Bone marrow (tissue), 2 donors: ENCODE results near the gene TOR1B.
A peak's percentile ranks its signal among the peaks of the same experiment; 100 is the strongest.
"Not testable (repeated sequence)": the region's sequence is repeated elsewhere in the genome, so short reads cannot be mapped to it uniquely, and the experiment has no call there.

ENCODE experiments used
- DNase-seq, 2 donors: peaks; one replicate each; lab custom pipeline; 2025; lab: John Stamatoyannopoulos, UW

The TOR1B gene

GRCh38 chr9:129776566-129776937 is 26.4 kb upstream of the TOR1B start:
- no peak for DNase-seq

- peak; percentile 63 to 85 for DNase-seq
Measured at GRCh38 chr9:129776938-129777768, 25.8 kb upstream of the TOR1B start.

DNA sequence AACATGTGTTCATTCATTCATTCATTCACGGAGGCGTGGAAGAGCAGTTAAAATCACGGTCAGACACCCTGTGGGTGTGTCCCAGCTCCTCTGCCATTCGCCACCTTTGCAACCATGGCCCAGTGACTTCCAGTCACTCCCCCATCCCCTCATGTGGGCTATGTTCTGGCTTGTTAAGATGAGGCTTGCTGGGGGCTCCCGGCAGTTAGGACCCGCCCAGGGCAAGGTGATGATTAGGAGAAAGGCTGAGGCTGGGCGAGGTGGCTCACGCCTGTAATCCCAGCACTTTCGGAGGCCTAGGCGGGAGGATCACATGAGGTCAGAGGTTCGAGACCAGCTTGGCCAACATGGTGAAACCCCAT is 25.2 kb upstream of the TOR1B start:
- peak in 1 of 2 donors; percentile 51 for DNase-seq

- no peak for DNase-seq
Measured at GRCh38 chr9:129778469-129778868, 24.5 kb upstream of the TOR1B start.

GRCh38 chr9:129779560-129780190 is 23.3 kb upstream of the TOR1B start:
- no peak for DNase-seq

DNA sequence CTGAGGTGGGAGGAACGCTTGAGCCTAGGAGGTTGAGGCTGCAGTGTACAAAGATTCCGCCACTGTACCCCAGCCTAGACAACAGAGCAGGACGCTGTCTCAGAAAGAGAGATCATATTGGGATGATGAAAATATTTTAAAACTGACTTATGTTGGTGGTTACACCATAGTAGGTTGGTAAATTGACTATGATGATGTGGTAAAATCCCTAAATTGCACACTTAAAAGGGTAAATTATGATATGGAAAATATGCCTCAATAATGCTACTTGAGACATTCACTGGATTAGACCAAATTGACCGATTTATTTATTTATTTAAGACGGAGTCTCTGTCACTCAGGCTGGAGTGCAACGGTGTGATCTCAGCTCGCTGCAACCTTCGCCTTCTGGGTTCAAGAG is 21.9 kb upstream of the TOR1B start:
- no peak for DNase-seq

DNA sequence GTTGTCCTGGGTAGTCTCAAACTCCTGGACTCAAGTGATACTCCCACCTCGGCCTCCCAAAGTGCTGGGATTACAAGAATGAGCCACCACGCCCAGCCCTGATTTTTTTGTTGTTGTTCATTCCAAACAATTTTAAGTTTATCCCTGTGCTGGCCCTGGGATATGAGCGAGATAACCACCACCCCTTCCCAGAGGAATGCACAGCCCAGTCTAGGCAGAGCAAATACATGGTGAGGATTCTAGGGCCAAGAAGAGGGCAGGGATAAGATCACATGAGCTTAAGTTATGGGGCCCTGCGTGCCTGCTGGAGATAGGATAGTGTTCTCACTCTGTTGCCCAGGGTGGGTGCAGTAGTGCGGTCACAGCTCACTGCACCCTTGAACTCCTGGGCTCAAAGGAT is 21.0 kb upstream of the TOR1B start:
- DNase-seq: no peak

DNA sequence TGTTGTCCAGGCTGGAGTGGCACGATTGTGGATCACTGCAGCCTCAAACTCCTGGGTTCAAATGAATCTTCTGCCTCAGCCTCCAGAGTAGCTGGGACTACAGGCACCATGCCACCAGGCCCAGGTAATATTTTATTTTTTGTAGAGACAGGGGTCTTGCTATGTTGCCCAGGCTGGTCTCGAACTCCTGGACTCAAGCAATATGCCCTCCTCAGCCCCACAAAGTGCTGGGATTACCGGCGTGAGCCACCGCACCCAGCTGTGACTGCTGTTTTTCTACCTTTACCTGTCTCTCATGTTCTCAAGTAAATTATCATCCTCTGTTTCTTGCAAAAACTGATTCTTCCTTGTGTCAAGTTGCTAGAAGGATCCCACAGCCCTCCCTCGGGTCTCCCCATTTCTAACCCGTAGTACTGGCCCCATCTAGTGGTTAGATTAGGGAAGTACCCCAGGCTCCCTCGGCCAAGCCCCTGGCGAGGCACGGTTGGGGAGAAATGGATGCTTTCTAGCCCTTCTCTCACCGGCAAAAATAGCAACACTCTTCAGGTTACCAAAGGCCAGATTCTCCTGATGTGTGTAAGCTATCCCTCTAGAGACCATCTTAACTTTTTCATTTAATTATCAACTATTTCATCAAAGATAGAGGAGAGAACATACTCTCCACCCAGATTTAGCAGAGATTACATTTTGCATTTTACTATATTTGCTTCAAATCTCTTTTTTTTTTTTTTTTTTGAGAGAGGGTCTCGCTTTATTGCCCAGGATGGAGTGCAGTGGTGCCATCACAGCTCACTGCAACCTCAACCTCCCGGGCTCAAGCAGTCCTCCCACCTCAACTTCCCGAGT is 19.2 kb upstream of the TOR1B start:
- DNase-seq: peak; percentile 30 to 64

GRCh38 chr9:129784970-129785369 is 18.0 kb upstream of the TOR1B start:
- DNase-seq: not testable (repeated sequence)

DNA sequence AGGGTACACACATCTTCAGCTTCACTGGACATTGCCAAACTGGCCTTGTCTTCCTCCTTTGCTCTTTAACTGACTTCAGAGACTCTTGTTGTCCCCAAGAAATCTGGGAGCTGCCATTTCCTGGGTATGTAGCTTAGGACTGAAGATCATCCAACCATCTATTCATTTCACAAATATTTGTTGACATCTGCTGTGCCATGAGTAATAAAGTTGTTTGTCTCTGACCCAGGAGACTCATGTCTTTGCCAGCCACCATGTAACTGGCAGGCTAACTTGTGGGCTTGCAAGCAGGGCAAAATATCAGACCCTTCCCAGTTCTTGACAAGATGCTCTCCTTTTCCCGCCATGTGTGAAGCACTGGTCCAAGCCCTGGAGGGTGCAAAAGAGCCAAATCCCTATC is 17.1 kb upstream of the TOR1B start:
- no peak for DNase-seq

GRCh38 chr9:129786481-129786880 is 16.5 kb upstream of the TOR1B start:
- DNase-seq: no peak

DNA sequence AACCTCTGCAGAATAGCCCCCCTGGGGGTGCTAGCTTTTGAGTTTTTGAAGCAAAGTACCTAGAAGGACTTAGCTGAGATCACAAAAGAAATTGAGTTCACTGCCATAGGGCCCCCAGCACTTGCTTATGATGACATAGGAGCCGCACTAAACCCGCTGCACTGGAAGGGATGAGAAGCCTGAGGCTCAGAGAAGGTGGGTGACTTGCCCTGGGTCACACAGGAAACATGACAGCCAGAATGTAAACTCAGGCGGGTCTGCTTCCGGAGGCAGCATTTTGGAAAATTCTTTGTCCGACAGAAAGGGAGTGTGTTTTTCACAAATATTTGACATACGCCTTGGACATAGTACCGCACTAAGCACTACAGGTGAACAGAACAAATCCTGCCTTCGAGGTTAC is 8.4 kb upstream of the TOR1B start:
- no peak for DNase-seq

DNA sequence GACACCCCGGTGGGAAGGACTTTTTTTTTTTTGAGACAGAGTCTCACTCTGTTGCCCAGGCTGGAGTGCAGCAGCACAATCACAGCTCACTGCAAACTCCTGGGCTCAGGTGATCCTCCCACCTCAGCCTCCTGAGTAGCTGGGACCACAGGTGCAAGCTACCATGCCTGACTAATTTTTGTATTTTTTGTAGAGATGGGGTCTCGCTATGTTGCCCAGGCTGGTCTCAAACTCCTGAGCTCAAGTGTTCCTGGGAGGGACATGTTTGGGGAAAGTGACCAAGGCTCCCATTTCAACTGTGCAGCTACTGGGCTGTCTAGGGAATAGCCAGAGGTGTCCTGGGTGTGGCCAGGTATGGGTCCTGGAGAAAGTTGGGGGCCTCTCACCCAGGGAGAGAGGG is 7.0 kb upstream of the TOR1B start:
- not testable (repeated sequence) for DNase-seq

DNA sequence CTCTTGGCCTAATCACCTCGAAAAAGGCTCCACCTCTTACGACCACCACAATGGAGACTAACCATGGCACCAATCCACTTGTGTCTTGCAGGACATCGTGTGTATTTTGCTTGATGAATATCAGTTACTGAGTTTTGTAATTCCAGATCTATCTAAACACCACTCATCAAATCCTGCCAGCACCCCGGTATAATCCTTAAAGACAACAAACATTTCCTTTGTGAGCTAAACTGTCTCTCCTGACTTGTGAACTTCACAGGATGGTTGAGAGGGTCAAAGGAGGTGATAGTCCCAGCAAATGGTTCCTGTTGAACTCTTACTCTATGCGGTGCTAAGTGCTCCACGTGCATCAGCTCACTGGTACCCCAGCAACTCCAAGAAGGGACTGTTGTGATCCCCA is 4.0 kb upstream of the TOR1B start:
- DNase-seq: no peak

DNA sequence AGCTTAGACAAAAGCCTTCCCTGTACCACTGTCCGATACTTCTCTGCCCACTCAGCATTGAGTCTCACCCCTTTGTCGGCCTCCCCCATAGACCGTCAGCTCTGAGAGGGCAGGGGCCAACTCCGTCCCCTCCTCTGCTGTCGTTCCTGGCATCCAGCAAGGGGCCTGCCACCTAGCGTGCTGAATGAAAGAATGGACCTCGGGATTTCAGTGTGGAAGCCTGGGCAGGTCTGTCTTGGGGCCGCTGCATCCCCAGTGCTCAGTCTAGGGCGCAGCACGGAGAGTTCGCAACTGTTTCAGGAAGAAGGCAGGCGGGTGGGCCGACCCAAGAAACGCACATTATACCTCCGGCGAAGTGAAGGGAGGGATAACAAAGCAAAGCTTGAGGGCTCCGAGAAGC is 1.5 kb upstream of the TOR1B start:
- DNase-seq: no peak

- no peak for DNase-seq
Measured at GRCh38 chr9:129803676-129804060, 684 bp downstream of the TOR1B start.

DNA sequence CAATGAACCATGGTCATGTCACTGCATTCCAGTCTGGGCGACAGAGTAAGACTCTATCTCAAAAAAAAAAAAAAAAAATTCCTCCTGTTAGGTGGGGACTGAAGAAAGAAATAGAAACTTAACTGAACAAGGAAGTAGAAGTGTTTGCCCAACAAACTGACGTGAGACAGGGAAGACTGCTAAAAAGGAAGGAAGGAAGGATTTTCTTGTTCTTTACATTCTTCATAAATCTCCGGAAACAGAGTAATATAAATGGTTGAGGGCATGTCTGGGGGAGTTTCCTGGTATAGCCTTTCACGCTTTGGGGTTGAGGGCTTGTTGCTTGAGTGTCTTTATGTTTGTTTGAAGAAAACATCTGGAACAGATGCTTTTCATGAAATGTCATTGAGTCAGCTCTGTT is 3.1 kb downstream of the TOR1B start:
- DNase-seq: peak in 1 of 2 donors; percentile 90

- DNase-seq: no peak
Measured at GRCh38 chr9:129809346-129809745, 6.4 kb downstream of the TOR1B start.

DNA sequence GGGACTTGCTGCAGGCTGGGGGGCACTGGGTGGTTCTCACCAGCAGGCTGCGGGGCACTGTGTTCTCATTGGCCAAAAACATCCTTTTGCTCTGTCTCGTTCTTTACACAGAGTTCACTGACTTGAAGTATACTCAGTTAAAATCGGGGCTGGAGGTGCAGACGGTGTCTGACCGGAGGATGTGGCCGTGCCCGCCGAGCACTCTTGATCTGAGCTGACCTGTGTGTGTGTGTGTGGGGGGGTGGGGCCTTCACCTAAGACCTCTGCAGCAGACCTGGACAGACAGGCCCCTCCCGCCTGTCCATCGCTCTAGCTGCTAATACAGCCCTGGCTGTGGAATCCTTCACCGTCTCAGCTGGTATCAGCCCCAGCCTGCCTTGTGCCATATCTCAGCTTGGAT is 7.1 kb downstream of the TOR1B start:
- DNase-seq: no peak

DNA sequence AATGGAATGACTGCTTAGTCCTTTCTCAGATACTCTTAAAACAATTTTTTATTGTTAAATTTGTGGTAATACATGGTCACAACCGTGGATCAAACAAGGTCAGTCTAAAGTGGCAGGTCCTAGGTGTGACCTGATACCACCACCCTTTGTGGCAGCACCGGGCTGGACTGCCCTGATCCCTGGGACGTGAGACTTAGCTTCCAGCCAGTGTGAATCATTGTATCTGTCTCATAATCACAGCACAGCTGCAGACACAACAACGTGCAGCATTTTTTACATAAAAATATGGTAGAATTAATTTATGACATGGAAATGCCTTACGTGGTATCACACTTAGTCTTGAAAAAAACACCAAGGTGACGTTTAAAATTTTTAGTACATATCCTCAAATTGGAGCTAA is 7.8 kb downstream of the TOR1B start:
- DNase-seq: no peak

DNA sequence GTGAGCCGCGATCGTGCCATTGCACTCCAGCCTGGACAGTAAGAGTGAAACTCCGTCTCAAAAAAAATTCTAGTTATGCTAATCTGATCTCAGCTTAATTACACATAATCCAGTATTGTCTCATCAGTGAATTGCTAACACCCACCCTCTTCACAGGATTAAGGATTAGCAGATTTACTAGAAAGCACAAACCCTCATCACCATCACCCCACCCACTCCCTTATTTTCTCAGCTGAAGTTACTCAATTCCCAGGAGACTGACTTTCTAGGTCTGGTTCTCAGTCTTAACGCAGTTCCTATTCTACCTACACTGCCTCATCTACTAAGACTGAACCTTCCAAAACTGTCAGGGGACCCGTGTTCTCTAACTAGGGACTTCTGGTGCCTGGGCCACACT is 9.0 kb downstream of the TOR1B start:
- no peak for DNase-seq

- DNase-seq: no peak
Measured at GRCh38 chr9:129812385-129812784, 9.4 kb downstream of the TOR1B start.

- DNase-seq: no peak
Measured at GRCh38 chr9:129813661-129814060, 10.7 kb downstream of the TOR1B start.
